HG03196 (cell line): Measurements from ENCODE around the gene FBXL4.
A peak's percentile ranks its signal among the peaks of the same experiment; 100 is the strongest.

Source experiments
- ATAC-seq: cut with Tn5 transposase; IDR thresholded peaks from one replicate; pipeline ENCODE4 v1.9.1; 2021; ENCODE audit not compliant: unreplicated experiment

FBXL4 gene

GRCh38 chr6:98947411-98948292, at the start of gene FBXL4:
Gene FBXL4 (minus strand): TSS chr6:98947946. CDS start chr6:98926988, 20,958 bp downstream.
- ATAC-seq: peak; percentile 83

GRCh38 chr6:98995116-98995515, 47.4 kb upstream of the FBXL4 start:
- ATAC-seq: no peak

- ATAC-seq: no peak
These were observed 44.8 kb upstream of the FBXL4 start for GRCh38 chr6:98992535-98992934.

DNA sequence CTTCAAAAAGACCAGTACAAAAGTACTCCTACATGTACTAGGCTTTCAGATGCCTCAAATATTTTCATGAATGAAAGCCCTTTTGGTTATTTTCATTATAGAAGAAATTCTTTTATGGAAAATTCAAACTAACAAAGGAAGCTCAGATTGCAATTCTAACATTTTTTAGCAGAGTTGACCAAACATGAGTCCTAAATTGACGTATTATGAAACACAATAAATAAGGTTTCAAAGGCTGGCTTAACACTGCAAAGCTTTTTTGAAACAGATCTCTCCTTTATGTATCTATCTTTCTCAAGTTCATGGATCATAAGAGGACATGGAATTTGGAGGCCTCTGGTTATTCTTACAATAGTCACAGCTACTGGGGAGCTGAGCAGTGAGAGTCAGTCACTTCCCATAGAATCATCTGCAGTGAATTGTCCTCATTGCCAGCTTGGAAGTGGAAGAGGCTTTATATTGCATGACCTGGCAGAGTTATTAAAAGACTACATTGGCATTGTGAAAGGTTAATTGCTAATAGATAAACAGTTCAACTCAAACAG, 38.4 kb upstream of the FBXL4 start:
- ATAC-seq: no peak

- no peak for ATAC-seq
These were observed 37.6 kb upstream of the FBXL4 start for GRCh38 chr6:98985391-98985790.

DNA sequence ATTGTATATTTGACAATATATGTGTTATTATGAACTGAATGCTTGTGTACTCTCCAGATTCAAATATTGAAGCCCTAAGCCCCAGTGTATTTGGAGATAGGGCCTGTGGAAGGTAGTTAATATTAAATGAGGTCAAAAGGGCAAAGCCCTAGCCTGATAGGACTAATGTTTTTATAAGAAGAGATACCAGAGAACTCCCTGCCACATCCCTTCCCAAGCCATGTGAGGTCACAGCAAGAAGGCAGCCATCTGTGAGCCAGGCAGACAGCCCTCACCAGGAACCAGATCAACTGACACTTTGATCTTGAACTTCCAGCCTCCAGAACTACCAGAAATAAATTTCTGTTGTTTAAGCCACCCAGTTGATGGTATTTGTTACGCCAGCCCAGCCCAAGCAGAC, 36.4 kb upstream of the FBXL4 start:
- ATAC-seq: no peak

DNA sequence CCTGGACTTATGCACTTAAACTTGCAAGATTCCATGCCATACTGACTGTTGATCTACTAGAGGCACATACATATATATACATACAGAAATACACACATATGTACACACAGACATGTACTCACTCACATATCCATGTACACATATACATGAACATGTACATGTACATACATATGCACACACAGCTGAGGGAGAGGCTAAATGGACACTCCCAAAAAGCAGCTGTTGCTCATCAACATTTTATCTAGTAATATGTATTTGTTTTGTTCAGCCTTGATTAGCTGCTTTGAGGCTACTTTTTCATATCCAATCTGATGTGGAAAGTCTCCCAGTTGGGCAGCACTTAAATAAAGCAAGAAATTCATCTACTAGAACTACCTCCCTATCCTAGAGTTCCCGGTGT, 33.7 kb upstream of the FBXL4 start:
- ATAC-seq: no peak

DNA sequence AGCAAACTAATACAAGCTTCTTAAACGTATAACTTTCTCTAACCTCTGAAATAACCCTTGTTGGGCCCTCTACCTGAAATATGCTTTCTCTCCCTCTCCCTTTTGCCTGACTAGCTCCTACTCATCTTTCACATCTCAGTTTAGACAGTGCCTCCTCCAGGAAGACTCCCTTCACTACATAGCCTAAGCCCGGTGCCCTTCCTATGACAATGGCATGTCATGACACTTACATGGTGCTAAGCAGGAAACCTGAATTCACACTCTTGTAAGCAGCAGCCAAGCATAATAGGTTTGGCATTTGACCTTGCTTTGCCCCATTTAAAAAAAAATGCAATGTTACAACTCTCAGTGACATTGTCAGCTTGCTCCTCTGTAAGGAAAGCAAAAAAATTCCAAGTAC, 33.1 kb upstream of the FBXL4 start:
- ATAC-seq: no peak

- ATAC-seq: no peak
These were observed 30.0 kb upstream of the FBXL4 start for GRCh38 chr6:98977671-98978292.

DNA sequence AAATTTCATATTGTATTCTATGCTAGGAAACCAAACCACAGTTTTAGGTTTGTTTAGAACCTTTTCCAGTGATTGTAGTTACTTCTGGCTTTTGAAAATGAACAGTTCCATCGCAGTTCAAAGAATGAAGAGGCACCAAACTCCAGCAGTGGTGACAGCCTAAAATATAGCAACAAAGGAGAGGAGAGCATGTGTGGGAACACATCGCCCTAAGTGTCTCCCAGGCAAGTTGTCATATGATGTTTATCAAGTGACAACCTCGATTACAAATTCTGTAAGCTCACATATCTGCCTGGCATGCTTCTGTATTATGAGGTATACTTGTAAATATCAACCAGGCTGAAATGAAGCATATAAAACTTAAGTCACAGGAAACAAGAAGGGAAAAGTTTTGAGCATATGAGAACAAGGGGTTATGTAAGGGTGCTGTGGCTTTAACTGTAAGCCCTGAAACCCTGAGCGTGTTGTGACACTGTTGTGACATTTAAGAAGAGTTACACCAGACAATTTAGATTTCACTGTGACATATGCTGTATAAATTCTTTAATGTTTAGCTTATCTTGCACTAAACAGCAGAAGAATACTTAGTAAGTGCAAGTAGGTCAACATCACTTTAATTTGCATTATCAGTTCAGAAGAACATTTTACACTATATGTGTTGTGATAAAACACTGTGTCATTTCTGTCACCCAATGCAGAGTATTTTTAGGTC, 29.1 kb upstream of the FBXL4 start:
- ATAC-seq: no peak

DNA sequence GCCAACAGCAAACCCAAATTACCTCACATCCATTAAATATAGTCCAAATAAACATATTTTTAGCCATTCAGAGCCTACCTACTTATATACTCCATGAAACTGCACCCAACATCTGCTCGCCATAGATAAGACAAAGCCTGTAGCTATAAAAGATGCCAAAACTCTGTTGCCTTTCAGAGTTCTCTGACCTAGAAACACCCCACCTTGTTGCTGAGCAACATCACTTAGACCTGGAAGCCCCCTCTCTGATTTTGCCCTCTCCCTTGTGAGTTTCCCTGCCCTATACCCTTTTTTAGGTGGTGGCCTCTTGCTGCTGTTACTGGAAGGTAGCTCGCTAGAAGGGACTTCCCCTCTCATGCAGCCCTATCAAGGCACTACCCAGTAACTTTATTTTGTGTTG, 27.7 kb upstream of the FBXL4 start:
- no peak for ATAC-seq

GRCh38 chr6:98974309-98974708, 26.6 kb upstream of the FBXL4 start:
- ATAC-seq: no peak

- ATAC-seq: no peak
These were observed 25.8 kb upstream of the FBXL4 start for GRCh38 chr6:98973571-98973970.

- no peak for ATAC-seq
These were observed 23.6 kb upstream of the FBXL4 start for GRCh38 chr6:98971303-98971702.

GRCh38 chr6:98970469-98970868, 22.7 kb upstream of the FBXL4 start:
- ATAC-seq: no peak

DNA sequence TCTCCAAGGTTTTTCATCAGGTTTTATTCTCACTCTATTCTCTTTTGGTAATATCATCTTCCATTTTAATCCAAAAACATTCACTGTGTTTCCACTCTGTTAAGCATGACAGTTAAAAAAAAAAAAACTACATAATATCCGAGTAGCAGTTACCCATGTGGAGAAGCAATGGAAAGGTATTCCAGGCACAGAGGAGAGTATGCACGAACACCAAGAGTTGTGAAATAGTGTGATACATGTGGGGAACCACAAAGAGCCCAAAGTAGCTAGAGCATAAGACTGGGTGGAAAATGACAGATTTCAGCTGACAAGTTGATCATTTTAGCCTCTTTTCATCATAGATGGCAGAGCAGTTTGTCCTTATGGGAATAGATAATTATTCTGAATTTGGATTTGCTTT, 19.9 kb upstream of the FBXL4 start:
- no peak for ATAC-seq

- no peak for ATAC-seq
These were observed 11.9 kb upstream of the FBXL4 start for GRCh38 chr6:98959631-98960030.

- ATAC-seq: no peak
These were observed 11.0 kb upstream of the FBXL4 start for GRCh38 chr6:98958776-98959175.

- no peak for ATAC-seq
These were observed 9.7 kb upstream of the FBXL4 start for GRCh38 chr6:98957450-98957849.

GRCh38 chr6:98949589-98949988, 1.8 kb upstream of the FBXL4 start:
- no peak for ATAC-seq

- ATAC-seq: peak; percentile 32
These were observed 801 bp downstream of the FBXL4 start for GRCh38 chr6:98946879-98947410.
